Prostate gland (tissue), 2 donors: Measurements from ENCODE around the gene PARP8.

Experiments used
- POLR2A ChIP-seq: fragments of 450-650 bp; IDR thresholded peaks from one replicate; pipeline ENCODE4 v1.6.1; 2016; ENCODE audit warnings: antibody characterized with exemption, mild to moderate bottlenecking
- TF ChIP-seq, protein P1 (sequence below), 4 experiments: fragments of 200-600 bp in 2 of 4; fragments of 450-650 bp in 2 of 4; sonication (generic) in 2 of 4; IDR thresholded peaks; 1 replicate in 3 of 4; 2 replicates in 1 of 4; pipeline ENCODE4 v1.5.1; 2016 to 2019; ENCODE audit warnings: antibody characterized with exemption in 4 of 4, mild to moderate bottlenecking in 2 of 4, moderate library complexity in 2 of 4

DNA sequence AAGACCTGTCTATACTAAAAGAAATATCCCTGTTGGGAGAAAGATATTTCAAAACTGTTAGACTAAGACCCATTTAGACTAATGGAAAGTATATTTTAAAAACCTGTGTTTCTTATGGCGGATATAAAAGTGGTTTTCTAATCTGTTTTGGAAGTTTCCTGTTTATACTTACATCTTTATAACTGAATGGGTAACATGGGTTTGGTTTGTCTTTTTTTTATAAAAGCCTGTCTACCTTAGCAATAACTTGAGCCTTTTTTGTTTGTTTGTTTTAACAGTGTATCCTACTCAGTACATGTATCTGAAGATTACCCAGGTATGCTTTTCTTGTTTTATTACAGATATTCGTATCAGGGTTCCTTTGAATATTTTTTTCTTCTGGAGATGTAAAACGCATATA is 83.4 kb downstream of the PARP8 start:
- no peak for TF ChIP-seq POLR2A
- TF ChIP-seq, protein P1, sequence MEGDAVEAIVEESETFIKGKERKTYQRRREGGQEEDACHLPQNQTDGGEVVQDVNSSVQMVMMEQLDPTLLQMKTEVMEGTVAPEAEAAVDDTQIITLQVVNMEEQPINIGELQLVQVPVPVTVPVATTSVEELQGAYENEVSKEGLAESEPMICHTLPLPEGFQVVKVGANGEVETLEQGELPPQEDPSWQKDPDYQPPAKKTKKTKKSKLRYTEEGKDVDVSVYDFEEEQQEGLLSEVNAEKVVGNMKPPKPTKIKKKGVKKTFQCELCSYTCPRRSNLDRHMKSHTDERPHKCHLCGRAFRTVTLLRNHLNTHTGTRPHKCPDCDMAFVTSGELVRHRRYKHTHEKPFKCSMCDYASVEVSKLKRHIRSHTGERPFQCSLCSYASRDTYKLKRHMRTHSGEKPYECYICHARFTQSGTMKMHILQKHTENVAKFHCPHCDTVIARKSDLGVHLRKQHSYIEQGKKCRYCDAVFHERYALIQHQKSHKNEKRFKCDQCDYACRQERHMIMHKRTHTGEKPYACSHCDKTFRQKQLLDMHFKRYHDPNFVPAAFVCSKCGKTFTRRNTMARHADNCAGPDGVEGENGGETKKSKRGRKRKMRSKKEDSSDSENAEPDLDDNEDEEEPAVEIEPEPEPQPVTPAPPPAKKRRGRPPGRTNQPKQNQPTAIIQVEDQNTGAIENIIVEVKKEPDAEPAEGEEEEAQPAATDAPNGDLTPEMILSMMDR (IDR thresholded peaks at IDR 0.05) = no peak
